Mesodermal cell (in vitro differentiated cells): Measurements from ENCODE around the gene ZFAND4.
"Not testable (repeated sequence)": the region's sequence is repeated elsewhere in the genome, so short reads cannot be mapped to it uniquely, and the experiment has no call there.

ENCODE experiments used
- H3K27ac ChIP-seq: 2 replicates; pipeline ENCODE4 v1.7.0; 2013; ENCODE audit warnings: mild to moderate bottlenecking, low read depth, low read length, moderate library complexity; ENCODE audit not compliant: severe bottlenecking
- H3K36me3 ChIP-seq: 2 replicates; pipeline ENCODE4 v1.7.1; 2013; ENCODE audit warnings: mild to moderate bottlenecking, low read length, moderate library complexity; ENCODE audit not compliant: control insufficient read depth, insufficient read depth
- H3K4me1 ChIP-seq: one replicate; pipeline ENCODE4 v1.7.1; 2013; ENCODE audit warnings: mild to moderate bottlenecking, low read length; ENCODE audit not compliant: insufficient read depth, control insufficient read depth, poor library complexity, severe bottlenecking
- H3K4me3 ChIP-seq: 2 replicates; pipeline ENCODE4 v1.7.0; 2013; ENCODE audit warnings: low read length, control low read depth, mild to moderate bottlenecking; ENCODE audit not compliant: insufficient read depth, poor library complexity, severe bottlenecking; ENCODE audit errors: extremely low read depth
- H3K9me3 ChIP-seq: 2 replicates; pipeline ENCODE4 v1.7.1; 2013; ENCODE audit warnings: mild to moderate bottlenecking, low read length, moderate library complexity; ENCODE audit not compliant: control insufficient read depth
- WGBS, 2 experiments: methylation state at CpG; one replicate each; pipeline ENCODE4 v1.1.5; 2013; ENCODE audit warnings: missing lambda C conversion rate in 2 of 2; ENCODE audit not compliant: insufficient coverage in 2 of 2; 5-methylcytosine and 5-hydroxymethylcytosine counted together

The ZFAND4 gene

DNA sequence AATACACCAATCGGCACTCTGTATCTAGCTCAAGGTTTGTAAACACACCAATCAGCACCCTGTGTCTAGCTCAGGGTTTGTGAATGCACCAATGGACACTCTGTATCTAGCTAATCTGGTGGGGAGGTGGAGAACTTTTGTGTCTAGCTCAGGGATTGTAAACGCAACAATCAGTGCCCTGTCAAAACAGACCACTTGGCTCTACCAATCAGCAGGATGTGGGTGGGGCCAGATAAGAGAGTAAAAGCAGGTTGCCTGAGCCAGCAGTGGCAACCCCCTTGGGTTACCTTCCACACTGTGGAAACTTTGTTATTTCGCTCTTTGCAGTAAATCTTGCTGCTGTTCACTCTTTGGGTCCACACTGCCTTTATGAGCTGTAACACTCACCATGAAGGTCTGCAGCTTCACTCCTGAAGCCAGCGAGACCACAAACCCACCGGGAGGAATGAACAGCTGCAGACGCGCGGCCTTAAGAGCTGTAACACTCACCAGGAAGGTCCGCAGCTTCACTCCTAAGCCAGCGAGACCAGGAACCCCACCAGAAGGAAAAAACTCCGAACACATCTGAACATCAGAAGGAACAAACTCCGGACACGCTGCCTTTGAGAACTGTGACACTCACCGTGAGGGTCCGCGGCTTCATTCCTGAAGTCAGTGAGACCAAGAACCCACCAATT lies 71.2 kb downstream of the ZFAND4 start:
- H3K27ac ChIP-seq, H3K4me3 ChIP-seq, H3K36me3 ChIP-seq, H3K4me1 ChIP-seq, H3K9me3 ChIP-seq: not testable (repeated sequence)
- 88 to 95% methylated on average over 13 to 14 of the region's 16 CpGs for WGBS, 2 experiments

- not testable (repeated sequence) for H3K4me3 ChIP-seq, H3K27ac ChIP-seq, H3K4me1 ChIP-seq, H3K36me3 ChIP-seq, H3K9me3 ChIP-seq
- WGBS, 2 experiments, result 92 to 93% methylated on average over 31 to 35 of the region's 47 CpGs
These were observed 72.0 kb downstream of the ZFAND4 start for GRCh38 chr10:45600337-45601253.

DNA sequence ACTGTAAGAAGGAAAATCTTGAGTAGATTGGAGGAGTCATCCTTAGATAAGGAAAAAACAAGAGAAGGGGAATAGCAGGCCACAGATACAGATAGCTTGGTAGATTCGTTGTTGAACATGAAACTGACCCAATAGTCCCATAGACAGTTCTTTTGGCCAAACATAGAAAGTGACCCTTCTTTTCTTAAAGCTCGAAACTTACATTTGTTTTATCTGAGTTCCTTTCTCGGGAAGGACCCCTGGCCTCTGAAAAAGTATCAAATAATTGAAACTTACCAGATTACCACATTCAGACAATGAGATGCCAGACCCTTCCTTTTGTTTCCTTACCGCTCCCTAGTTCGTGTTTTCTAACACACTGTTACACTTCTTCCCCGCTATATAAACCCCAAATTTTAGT lies 72.9 kb downstream of the ZFAND4 start:
- Histone ChIP-seq H3K4me1 (no peaks in the 10 kb centered on the region), H3K9me3 (no peaks in the 10 kb centered on the region), H3K36me3 (no peaks in the 10 kb centered on the region), H3K4me3 (no peak overlapping the region), H3K27ac (no peak overlapping the region)
- WGBS, 2 experiments, result 94 to 95% methylated on average over 6 of the region's 6 CpGs

DNA sequence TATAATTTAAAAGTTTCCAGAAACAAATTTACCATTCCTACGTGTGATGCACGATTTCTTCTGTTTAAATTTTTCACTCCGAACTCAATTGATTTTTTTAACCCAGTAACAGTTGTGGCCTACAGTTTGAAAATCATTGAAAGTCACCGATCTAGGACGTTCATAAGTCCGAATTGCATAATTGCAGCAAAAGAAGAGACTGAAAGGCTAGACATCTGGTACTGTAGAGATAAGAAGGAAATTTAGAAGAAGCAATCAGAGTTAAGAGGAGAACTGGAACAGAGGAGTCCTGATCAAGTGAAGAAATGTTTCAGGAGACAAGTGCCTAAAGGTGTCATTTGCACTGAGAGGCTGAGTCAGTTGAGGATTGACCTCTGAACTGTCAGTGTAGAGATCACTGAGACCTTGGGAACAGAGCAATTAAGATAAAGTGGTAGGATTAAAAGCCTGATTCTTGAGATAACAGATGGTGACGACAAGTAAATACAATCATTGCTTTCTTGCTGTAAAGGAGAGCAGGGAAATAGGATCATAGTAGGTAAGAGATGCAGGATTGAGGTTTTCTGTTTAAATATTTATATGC lies 73.5 kb downstream of the ZFAND4 start:
- WGBS, 2 experiments, result 89 to 90% methylated on average over 7 of the region's 7 CpGs
- Histone ChIP-seq H3K36me3 (no peaks in the 10 kb centered on the region), H3K9me3 (no peaks in the 10 kb centered on the region), H3K27ac (no peak overlapping the region), H3K4me3 (no peak overlapping the region), H3K4me1 (no peaks in the 10 kb centered on the region)

GRCh38 chr10:45596526-45596925 lies 76.0 kb downstream of the ZFAND4 start:
- no peak overlapping the region for H3K4me3 ChIP-seq
- H3K27ac ChIP-seq, result no peak overlapping the region
- H3K36me3 ChIP-seq, result no peaks in the 10 kb centered on the region
- no peaks in the 10 kb centered on the region for H3K9me3 ChIP-seq
- H3K4me1 ChIP-seq, result no peaks in the 10 kb centered on the region
- WGBS, 2 experiments, result 78 to 91% methylated on average over 7 to 8 of the region's 9 CpGs

DNA sequence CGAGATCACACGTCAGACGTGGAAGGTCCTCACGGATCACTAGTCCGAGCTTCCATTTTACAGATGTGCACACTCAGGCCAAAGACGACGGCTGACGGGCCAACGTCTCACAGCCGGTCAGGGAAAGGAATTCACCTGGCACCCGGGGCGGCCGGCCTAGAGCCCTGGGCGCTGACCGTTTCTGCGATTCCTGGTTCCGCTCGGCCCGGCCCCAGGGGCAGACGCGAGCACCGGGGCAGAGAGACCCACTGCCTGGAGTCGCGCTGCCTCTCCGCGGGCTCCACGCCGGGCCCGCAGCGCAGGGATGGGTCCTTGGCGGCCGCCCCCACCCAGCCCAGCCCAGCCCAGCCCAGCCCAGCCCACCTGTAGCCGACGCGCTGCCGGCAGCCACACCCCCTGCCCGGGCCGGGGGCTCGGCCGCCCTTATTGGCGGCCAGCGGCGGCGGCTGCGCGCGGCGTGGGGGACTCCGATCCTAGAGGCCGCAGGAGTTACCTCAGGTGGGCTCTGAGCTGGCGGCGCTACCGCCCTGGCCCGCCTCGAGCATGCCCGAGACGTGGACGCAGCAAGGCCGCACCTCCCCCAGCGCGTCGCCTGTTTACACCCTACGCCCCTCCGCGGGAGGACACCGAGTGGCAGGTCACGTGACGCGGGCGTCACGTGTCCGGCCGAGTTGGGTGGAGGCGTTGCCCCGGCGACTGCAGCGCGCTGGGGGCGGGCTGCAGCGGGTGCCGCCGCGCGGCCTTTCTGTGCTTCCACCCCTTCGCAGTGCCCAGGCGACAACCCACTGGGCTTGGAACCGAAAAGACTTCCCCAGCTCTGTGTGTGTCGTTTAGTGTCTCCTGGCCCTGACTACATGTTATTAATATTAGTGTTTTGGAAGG lies 78.1 kb downstream of the ZFAND4 start:
- no peaks in the 10 kb centered on the region for H3K36me3 ChIP-seq
- H3K27ac ChIP-seq, result no peak overlapping the region
- no peaks in the 10 kb centered on the region for H3K9me3 ChIP-seq
- WGBS, 2 experiments, result 0 to 1% methylated on average over 60 to 76 of the region's 88 CpGs
- H3K4me3 ChIP-seq, result peak overlapping the region; percentile 67
- H3K4me1 ChIP-seq, result no peaks in the 10 kb centered on the region

DNA sequence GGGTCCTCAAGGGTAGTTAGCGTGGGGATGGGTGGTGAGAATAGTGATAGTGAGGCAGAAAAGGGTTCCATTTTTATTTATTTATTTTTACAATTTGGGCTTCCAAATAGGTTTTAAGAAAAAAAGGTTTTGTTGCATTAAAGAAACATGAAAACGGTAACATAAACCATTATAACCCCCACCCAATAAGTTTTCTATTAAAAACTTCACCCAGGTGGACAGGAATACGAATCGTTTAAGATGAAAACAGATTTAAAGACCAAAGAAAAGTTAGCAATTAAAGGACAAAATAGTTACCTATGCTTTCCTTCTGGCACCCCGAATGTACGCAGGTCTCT lies 78.7 kb downstream of the ZFAND4 start:
- peak overlapping the region; percentile 67 for H3K4me3 ChIP-seq
- H3K36me3 ChIP-seq, result no peaks in the 10 kb centered on the region
- no peak overlapping the region for H3K27ac ChIP-seq
- 3 to 14% methylated on average over 2 to 4 of the region's 6 CpGs for WGBS, 2 experiments
- no peaks in the 10 kb centered on the region for H3K4me1 ChIP-seq
- H3K9me3 ChIP-seq, result no peaks in the 10 kb centered on the region

DNA sequence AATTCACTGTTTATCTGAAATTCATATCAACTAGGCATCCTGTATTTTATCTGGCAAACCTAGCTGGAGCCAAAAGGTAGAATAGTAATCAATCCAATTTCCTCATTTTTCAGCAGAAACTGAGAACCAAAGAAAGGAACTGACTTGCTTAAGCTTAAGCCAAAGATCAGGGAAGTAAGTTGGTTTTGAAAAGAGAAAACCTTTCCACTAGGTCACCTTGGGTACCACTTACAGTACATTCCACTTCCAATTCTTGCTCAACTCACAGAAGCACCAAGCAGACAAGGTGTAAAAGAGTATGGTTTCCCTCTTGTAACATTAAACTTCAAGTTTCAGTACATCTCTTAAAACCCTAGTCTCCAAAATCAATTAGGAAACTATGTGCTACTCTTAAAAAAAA lies 79.6 kb downstream of the ZFAND4 start:
- peak overlapping the region; percentile 67 for H3K4me3 ChIP-seq
- H3K27ac ChIP-seq, result no peak overlapping the region
- no peaks in the 10 kb centered on the region for H3K4me1 ChIP-seq
- H3K36me3 ChIP-seq, result no peaks in the 10 kb centered on the region
- H3K9me3 ChIP-seq, result no peaks in the 10 kb centered on the region

GRCh38 chr10:45592432-45592831 lies 80.1 kb downstream of the ZFAND4 start:
- Histone ChIP-seq H3K4me1 (no peaks in the 10 kb centered on the region), H3K9me3 (no peaks in the 10 kb centered on the region), H3K4me3 (no peak overlapping the region), H3K36me3 (no peaks in the 10 kb centered on the region), H3K27ac (no peak overlapping the region)
- no CpG with 5 or more reads among the region's 4 CpGs for WGBS, 2 experiments

GRCh38 chr10:45591280-45591679 lies 81.3 kb downstream of the ZFAND4 start:
- Histone ChIP-seq H3K36me3 (no peaks in the 10 kb centered on the region), H3K4me1 (no peaks in the 10 kb centered on the region), H3K4me3 (no peak overlapping the region), H3K27ac (no peak overlapping the region), H3K9me3 (no peaks in the 10 kb centered on the region)
- 100% methylated on average over 1 of the region's 2 CpGs for WGBS, 2 experiments
